Trophoblast cell (in vitro differentiated cells and primary cell): Measurements from ENCODE around the gene SH3BP1.
A peak's percentile ranks its signal among the peaks of the same experiment; 100 is the strongest.

Experiments
- DNase-seq, 2 donors: peaks; one replicate each; pipeline ENCODE4 v3.0.0-alpha.2; 2016
- H2AFZ ChIP-seq: 2 replicates; pipeline ENCODE4 v1.6.1; 2013; ENCODE audit warnings: low read length, moderate library complexity, mild to moderate bottlenecking; ENCODE audit not compliant: insufficient read depth, poor library complexity
- H2AK5ac ChIP-seq: 2 replicates; pipeline ENCODE4 v1.6.1; 2013; ENCODE audit warnings: mild to moderate bottlenecking, low read length
- H2BK120ac ChIP-seq: 2 replicates; pipeline ENCODE4 v1.6.1; 2013; ENCODE audit warnings: low read length, mild to moderate bottlenecking, moderate library complexity; ENCODE audit not compliant: insufficient read depth, poor library complexity
- H2BK12ac ChIP-seq: 2 replicates; pipeline ENCODE4 v1.6.1; 2013; ENCODE audit warnings: mild to moderate bottlenecking, low read length, moderate library complexity
- H2BK5ac ChIP-seq: 2 replicates; pipeline ENCODE4 v1.6.1; 2013; ENCODE audit warnings: low read length, low read depth, moderate library complexity, mild to moderate bottlenecking; ENCODE audit not compliant: poor library complexity
- H3K14ac ChIP-seq: 2 replicates; pipeline ENCODE4 v1.6.1; 2013; ENCODE audit warnings: mild to moderate bottlenecking, low read length
- H3K18ac ChIP-seq: 2 replicates; pipeline ENCODE4 v1.6.1; 2013; ENCODE audit warnings: mild to moderate bottlenecking, low read length
- H3K23ac ChIP-seq: 2 replicates; pipeline ENCODE4 v1.6.1; 2013; ENCODE audit warnings: low read length
- H3K27ac ChIP-seq: 2 replicates; pipeline ENCODE4 v1.5.1; 2013; ENCODE audit warnings: low read depth, mild to moderate bottlenecking, inconsistent platforms, low read length, moderate library complexity
- H3K27me3 ChIP-seq: 2 replicates; pipeline ENCODE4 v1.6.1; 2013; ENCODE audit warnings: inconsistent platforms, mild to moderate bottlenecking, low read length, moderate library complexity; ENCODE audit not compliant: insufficient read depth
- H3K36me3 ChIP-seq, 2 experiments: 1 replicate in 1 of 2; 2 replicates in 1 of 2; pipeline ENCODE4 v1.6.1; 2013; ENCODE audit warnings: low read length in 2 of 2, mild to moderate bottlenecking in 2 of 2, moderate library complexity in 1 of 2; ENCODE audit not compliant: insufficient read depth in 2 of 2, control insufficient read depth in 1 of 2
- H3K4ac ChIP-seq: 2 replicates; pipeline ENCODE4 v1.6.1; 2013; ENCODE audit warnings: low read depth, mild to moderate bottlenecking, low read length, moderate library complexity
- H3K4me1 ChIP-seq, 2 experiments: 1 replicate in 1 of 2; 2 replicates in 1 of 2; pipeline ENCODE4 v1.6.1; 2013; ENCODE audit warnings: low read length in 2 of 2, mild to moderate bottlenecking in 2 of 2, moderate library complexity in 1 of 2; ENCODE audit not compliant: insufficient read depth in 2 of 2, control insufficient read depth in 1 of 2
- H3K4me2 ChIP-seq: 2 replicates; pipeline ENCODE4 v1.6.1; 2013; ENCODE audit warnings: inconsistent platforms, mild to moderate bottlenecking, low read length, moderate library complexity
- H3K4me3 ChIP-seq: 2 replicates; pipeline ENCODE4 v1.5.1; 2013; ENCODE audit warnings: mild to moderate bottlenecking, low read depth, low read length, inconsistent platforms
- H3K79me1 ChIP-seq: one replicate; pipeline ENCODE4 v1.6.1; 2013; ENCODE audit warnings: low read length
- H3K79me2 ChIP-seq: 2 replicates; pipeline ENCODE4 v1.6.1; 2013; ENCODE audit warnings: low read length, mild to moderate bottlenecking; ENCODE audit not compliant: control insufficient read depth, insufficient read depth, poor library complexity
- H3K9ac ChIP-seq: 2 replicates; pipeline ENCODE4 v1.6.1; 2013; ENCODE audit warnings: mild to moderate bottlenecking, low read length
- H3K9me3 ChIP-seq: 2 replicates; pipeline ENCODE4 v1.6.1; 2013; ENCODE audit warnings: low read depth, mild to moderate bottlenecking, control low read depth, inconsistent platforms, low read length; ENCODE audit not compliant: insufficient read depth
- H4K12ac ChIP-seq: 2 replicates; pipeline ENCODE4 v1.6.1; 2013; ENCODE audit warnings: low read depth, mild to moderate bottlenecking, low read length, moderate library complexity
- H4K8ac ChIP-seq: 2 replicates; pipeline ENCODE4 v1.6.1; 2013; ENCODE audit warnings: low read depth, mild to moderate bottlenecking, low read length, moderate library complexity
- H4K91ac ChIP-seq: one replicate; pipeline ENCODE4 v1.6.1; 2013; ENCODE audit warnings: low read depth, mild to moderate bottlenecking, low read length, moderate library complexity
- WGBS: extraction: QIAGEN DNeasy Blood & Tissue Kit; methylation state at CpG from one replicate; pipeline ENCODE4 v1.1.7; 2013; ENCODE audit warnings: missing lambda C conversion rate; ENCODE audit not compliant: insufficient read length, insufficient coverage; ENCODE audit errors: extremely low coverage; 5-methylcytosine and 5-hydroxymethylcytosine counted together

The SH3BP1 gene

DNA sequence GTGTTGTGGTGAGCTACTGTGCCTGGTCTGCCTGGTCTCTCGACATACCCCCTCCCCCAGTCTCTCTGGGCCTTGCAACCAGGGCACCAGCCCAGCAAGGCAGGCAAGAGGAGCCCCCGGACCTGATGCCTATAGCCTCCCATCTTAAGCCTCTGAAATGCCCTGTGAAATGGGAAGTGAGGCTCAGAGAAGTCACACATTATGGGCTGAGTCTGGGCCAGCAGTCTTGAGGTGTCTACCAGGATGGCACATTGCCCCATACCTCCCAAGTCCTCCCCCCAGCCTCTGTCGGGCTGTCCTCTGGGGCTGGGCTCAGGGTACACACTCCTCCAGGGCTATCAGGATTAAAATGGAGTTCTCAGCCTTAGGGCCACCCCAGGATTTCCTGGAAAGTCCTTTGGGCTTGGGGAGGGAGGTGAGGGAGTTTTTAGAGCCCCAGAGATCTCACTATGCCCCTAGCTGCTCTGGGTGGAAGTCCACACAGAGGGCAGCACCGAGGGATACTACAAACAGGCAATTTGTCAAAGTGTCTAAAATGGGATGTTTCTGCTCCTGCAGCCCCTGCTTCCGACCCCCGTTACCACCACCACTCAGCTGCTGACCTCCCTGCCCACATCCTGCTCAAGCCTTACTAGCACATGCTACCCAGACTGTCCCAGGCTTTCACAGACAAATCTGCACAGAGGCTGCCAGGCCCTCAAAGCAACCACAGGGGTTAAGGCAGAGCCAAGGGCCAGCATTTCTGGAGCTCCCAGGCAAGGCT, 3.1 kb upstream of the SH3BP1 start:
- Histone ChIP-seq H4K91ac (no peak overlapping the region), H3K18ac (no peak overlapping the region), H3K36me3 (peaks cover 16 to 18% of the 10 kb centered on the region in 2 experiments), H3K9me3 (peaks cover 4% of the 10 kb centered on the region), H3K23ac (no peak overlapping the region), H3K4me1 (peaks cover 32 to 39% of the 10 kb centered on the region in 2 experiments), H3K9ac (no peak overlapping the region), H3K27me3 (no peaks in the 10 kb centered on the region), H2BK120ac (no peak overlapping the region), H2BK12ac (no peak overlapping the region), H3K79me1 (peaks cover 24% of the 10 kb centered on the region), H2AFZ (no peak overlapping the region), H3K27ac (no peak overlapping the region), H3K14ac (no peak overlapping the region), H4K12ac (no peak overlapping the region), H2AK5ac (no peak overlapping the region), H3K79me2 (peaks cover 9% of the 10 kb centered on the region), H3K4me2 (no peak overlapping the region), H4K8ac (no peak overlapping the region), H2BK5ac (no peak overlapping the region), H3K4ac (no peak overlapping the region), H3K4me3 (no peak overlapping the region)
- no peak for DNase-seq
- WGBS: no CpG with 5 or more reads among the region's 6 CpGs

DNA sequence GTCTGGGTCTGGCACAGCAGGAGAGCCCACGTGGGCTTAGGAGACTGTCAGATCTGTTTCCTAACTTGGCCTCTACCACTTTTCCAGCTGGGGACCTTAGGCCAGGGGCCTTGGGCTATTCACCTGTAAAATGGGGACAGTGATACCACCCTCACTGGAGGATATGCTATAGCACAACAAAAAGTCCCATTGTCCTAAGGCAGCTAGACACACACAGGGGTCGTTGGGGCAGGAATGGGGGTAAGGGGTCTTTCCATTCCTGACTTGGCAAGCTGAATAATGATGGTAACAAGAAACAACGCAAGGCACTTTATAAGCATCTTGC, 2.6 kb upstream of the SH3BP1 start:
- H3K27me3 ChIP-seq: no peaks in the 10 kb centered on the region
- WGBS: no CpG with 5 or more reads among the region's 3 CpGs
- no peak overlapping the region for H3K4ac ChIP-seq

DNA sequence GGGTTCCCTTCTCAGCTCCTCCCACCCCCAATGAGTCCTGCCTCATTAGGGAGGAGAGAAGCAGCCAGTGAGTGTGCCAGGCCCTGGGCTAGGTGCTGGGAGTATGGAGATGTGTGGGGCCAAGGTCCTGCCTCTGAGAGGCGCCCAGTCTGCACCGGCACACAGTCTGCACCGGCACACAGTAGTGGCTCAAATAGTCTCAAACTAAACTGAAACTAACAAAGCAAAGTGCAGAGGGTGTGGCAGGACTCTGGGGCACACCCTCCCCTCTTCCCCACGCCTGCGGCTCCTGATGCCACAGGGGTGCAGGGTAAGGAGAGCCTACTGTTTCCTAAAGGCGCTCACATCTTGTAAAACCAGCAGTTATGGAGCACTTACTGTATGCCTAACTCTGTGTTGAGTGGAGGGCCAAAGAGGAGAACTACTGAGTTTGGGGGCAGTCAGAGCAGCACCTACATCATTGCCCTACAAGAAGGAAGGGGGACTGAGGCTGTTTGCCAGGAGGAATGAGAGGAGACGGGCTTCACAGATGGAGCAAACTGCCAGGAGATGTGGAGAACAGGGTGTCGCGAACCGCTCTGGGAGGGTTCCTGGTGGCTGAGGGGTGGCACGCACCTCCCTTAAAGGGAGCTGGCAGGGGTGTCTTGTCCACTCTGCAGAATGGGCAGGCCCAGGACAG, 939 bp upstream of the SH3BP1 start:
- H3K18ac ChIP-seq: peak overlapping the region; percentile 13
- no CpG with 5 or more reads among the region's 11 CpGs for WGBS
- H4K91ac ChIP-seq: peak overlapping the region; percentile 53
- peak overlapping the region; percentile 28 for H2AFZ ChIP-seq
- no peak for DNase-seq
- H3K79me2 ChIP-seq: peaks cover 9% of the 10 kb centered on the region
- peak overlapping the region; percentile 24 for H2BK120ac ChIP-seq
- H3K27me3 ChIP-seq: no peaks in the 10 kb centered on the region
- H3K27ac ChIP-seq: peak overlapping the region; percentile 20
- peak overlapping the region; percentile 29 for H2BK5ac ChIP-seq
- peaks cover 35 to 39% of the 10 kb centered on the region in 2 experiments for H3K4me1 ChIP-seq
- H3K9me3 ChIP-seq: peaks cover 3% of the 10 kb centered on the region
- H3K14ac ChIP-seq: peak overlapping the region; percentile 28
- peak overlapping the region; percentile 17 for H3K4ac ChIP-seq
- H2BK12ac ChIP-seq: peak overlapping the region; percentile 0
- H3K4me3 ChIP-seq: no peak overlapping the region
- peaks cover 24% of the 10 kb centered on the region for H3K79me1 ChIP-seq
- H3K36me3 ChIP-seq: peaks cover 18 to 22% of the 10 kb centered on the region in 2 experiments
- H4K8ac ChIP-seq: peak overlapping the region; percentile 54
- H2AK5ac ChIP-seq: peak overlapping the region; percentile 16
- no peak overlapping the region for H3K9ac ChIP-seq
- peak overlapping the region; percentile 60 for H4K12ac ChIP-seq
- H3K23ac ChIP-seq: no peak overlapping the region
- peak overlapping the region; percentile 60 for H3K4me2 ChIP-seq

More for the DNA sequence above, 2.6 kb upstream of the SH3BP1 start:
- Histone ChIP-seq H4K8ac (no peak overlapping the region), H3K36me3 (peaks cover 14 to 20% of the 10 kb centered on the region in 2 experiments), H3K79me1 (peaks cover 24% of the 10 kb centered on the region), H3K4me1 (peaks cover 36 to 44% of the 10 kb centered on the region in 2 experiments), H3K79me2 (peaks cover 9% of the 10 kb centered on the region), H3K23ac (no peak overlapping the region), H3K18ac (no peak overlapping the region), H3K9ac (no peak overlapping the region), H3K27ac (no peak overlapping the region), H3K9me3 (peaks cover 3% of the 10 kb centered on the region), H2BK5ac (no peak overlapping the region), H2AK5ac (no peak overlapping the region), H2BK12ac (no peak overlapping the region), H3K4me3 (no peak overlapping the region), H3K4me2 (no peak overlapping the region), H4K12ac (no peak overlapping the region), H4K91ac (no peak overlapping the region), H3K14ac (no peak overlapping the region), H2AFZ (no peak overlapping the region), H2BK120ac (no peak overlapping the region)
- DNase-seq: no peak

DNA sequence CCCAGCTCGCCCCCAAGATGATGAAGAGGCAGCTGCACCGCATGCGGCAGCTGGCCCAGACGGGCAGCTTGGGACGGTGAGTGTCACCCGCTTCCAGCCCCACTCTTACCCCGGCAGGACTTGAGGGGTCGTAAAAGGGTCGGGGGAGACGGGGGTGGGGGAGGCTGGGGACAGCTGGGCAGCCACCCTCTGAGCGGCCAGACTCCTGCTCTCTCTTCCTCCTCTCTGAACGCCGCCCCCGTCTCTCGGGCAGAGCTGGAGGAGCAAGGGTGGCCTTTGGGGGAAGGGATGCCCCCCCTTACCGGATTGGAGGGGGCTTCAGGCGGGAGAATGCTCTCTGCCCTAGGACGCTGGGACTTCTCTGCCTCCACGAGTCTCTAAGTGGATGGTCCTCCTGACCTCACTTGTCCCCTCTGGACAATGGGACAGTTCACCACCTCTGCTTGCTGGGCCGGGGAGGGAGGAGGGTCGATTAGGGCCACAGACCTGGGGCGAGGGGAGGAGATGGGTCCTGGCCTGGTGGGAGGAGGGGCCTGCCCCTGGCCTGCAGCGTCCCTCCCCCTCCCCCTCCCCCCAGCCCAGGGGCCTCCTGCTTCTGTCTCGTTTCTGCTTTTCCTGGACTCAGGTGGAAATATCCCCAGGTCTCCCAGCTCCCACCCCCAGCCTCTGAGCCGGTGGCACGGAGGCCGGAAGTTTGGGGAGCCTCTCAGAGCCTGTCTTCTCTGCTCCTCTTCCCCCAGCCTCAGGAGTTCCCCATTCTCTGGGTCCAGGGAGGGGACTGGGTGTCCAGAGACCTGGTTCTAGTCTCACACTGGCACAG, 512 bp downstream of the SH3BP1 start:
- Histone ChIP-seq H2BK12ac (peak overlapping the region; percentile 93), H4K8ac (peak overlapping the region; percentile 81), H2AK5ac (peak overlapping the region; percentile 92), H3K36me3 (peaks cover 30 to 35% of the 10 kb centered on the region in 2 experiments), H3K23ac (peak overlapping the region; percentile 11), H3K14ac (peak overlapping the region; percentile 78), H3K79me2 (peaks cover 9% of the 10 kb centered on the region), H3K9ac (peak overlapping the region; percentile 64), H3K4me2 (peak overlapping the region; percentile 60), H3K27ac (peak overlapping the region; percentile 72), H2BK120ac (peak overlapping the region; percentile 79), H3K4me1 (peaks cover 22 to 25% of the 10 kb centered on the region in 2 experiments), H3K79me1 (peaks cover 19% of the 10 kb centered on the region), H4K12ac (peak overlapping the region; percentile 36), H3K18ac (peak overlapping the region; percentile 90), H3K9me3 (peaks cover 3% of the 10 kb centered on the region), H2BK5ac (peak overlapping the region; percentile 86), H2AFZ (no peak overlapping the region), H3K4ac (peak overlapping the region; percentile 84), H3K27me3 (no peaks in the 10 kb centered on the region), H3K4me3 (peak overlapping the region; percentile 83), H4K91ac (peak overlapping the region; percentile 95)
- no CpG with 5 or more reads among the region's 27 CpGs for WGBS
- peak in 1 of 2 donors; percentile 22 for DNase-seq
